ENCODE data around the gene CDKN1B.

Gene CDKN1B

DNA sequence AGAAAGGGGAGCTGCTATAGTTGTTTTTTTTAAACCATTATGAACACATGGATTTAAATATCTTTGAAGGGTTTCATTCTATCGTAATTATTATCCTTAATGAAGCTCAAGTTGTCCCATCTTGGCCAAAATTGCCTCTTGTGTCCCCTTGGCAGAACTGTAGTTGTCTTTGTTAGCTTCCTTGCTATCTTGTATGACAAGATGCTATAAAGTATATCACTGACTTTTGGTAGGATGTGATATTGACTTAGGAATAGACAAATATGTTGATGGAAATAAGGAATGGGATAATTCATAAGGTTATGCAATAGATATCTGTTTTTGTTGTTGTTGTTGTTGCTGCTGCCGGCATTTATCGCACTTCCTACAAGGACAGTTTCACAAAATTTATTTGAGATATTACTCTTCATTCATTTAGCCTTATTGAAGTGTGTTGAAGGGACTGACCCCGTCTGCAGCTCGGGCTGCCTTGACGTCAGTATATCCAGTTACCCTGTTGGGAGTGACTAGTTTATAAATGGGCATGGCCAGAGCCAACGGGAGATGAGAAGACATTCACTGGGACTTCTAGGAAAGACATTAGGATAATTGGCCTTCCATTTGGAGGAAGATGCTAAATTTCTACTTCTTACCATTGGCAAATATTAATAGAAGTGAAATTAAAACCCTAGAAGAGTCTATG lies 42.2 kb downstream of the CDKN1B start:
- DNase-seq (ENCODE audit: low read depth in 1 of 2, low spot score in 1 of 2) = no peak
- in situ Hi-C loops (cut with HindIII; ENCODE audit: low pct_unique_long_range_greater_than_20kb, low sequenced_read_pairs) = no loop called here
- no peak for TF ChIP-seq JUND (IDR thresholded peaks at IDR 0.05; ENCODE audit: low read depth)

DNA sequence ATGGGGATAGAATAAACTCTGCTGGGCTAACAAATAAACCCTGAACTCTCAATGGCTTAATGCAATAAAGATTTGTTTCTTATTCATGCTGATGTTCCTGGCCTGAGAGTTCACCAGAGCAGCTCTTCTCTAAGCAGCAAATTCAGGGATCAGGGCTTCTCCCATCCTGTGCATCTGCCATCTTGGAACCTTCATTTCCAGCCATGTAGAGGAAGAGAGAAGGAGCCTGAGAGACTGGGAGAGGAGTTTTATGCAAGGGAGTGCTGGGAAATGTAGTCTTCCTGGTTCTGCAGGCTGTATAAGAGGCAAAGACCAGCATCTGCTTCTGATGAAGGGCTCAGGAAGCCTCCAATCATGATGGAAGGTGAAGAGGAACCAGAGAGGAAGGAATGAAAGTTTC lies 47.7 kb downstream of the CDKN1B start:
- no peak for TF ChIP-seq JUND (IDR thresholded peaks at IDR 0.05; ENCODE audit: low read depth)
- DNase-seq (ENCODE audit: low read depth in 1 of 2, low spot score in 1 of 2) = no peak
- in situ Hi-C loops (cut with HindIII; ENCODE audit: low pct_unique_long_range_greater_than_20kb, low sequenced_read_pairs) = no loop called here

DNA sequence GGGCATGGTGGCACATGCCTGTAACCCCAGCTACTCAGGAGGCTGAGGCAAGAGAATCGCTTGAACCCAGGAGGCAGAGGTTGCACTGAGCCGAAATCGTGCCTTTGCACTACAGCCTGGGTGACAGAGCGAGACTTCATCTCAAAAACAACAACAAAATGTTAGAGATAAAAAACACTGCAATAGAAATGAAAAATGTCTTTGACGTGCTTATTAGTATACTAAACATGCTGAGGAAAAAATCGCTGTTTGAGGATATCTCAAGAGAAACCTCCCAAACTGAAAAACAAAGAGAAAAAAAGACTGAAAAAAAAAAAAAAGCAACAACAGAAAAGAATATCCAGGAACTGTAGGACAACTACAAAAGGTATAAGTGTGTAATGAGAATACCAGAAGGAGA lies 53.1 kb downstream of the CDKN1B start:
- no peak for TF ChIP-seq JUND (IDR thresholded peaks at IDR 0.05; ENCODE audit: low read depth)
- DNase-seq (ENCODE audit: low read depth in 1 of 2, low spot score in 1 of 2) = no peak
- in situ Hi-C loops (cut with HindIII; ENCODE audit: low pct_unique_long_range_greater_than_20kb, low sequenced_read_pairs) = no loop called here
